HepG2 (cell line): Measurements from ENCODE around the gene ZC3H4.
"Not testable (repeated sequence)": the region's sequence is repeated elsewhere in the genome, so short reads cannot be mapped to it uniquely, and the experiment has no call there.

Experiments used
- KLF13 ChIP-seq: sonication (generic); formaldehyde crosslinking; IDR thresholded peaks from 2 replicates; pipeline ENCODE4 v1.4.0; 2020; ENCODE audit warnings: mild to moderate bottlenecking, missing genetic modification reagents
- MZF1 ChIP-seq: sonication (generic); formaldehyde crosslinking; IDR thresholded peaks from 2 replicates; pipeline ENCODE4 v1.8.1; 2023; ENCODE audit warnings: mild to moderate bottlenecking, missing genetic modification reagents, borderline replicate concordance
- POLR2A ChIP-seq, 2 experiments: IDR thresholded peaks; 2 replicates each; pipeline ENCODE4 v1.6.1; 2011; ENCODE audit warnings: low read depth in 2 of 2, low read length in 2 of 2, mild to moderate bottlenecking in 1 of 2, moderate library complexity in 1 of 2; ENCODE audit not compliant: insufficient read depth in 1 of 2
- YY1 ChIP-seq: IDR thresholded peaks from 2 replicates; pipeline ENCODE4 v1.6.1; 2011; ENCODE audit warnings: low read length, low read depth, moderate library complexity, mild to moderate bottlenecking; ENCODE audit not compliant: insufficient read depth, insufficient replicate concordance
- ZNF577 ChIP-seq: sonication (generic); formaldehyde crosslinking; IDR thresholded peaks from 2 replicates; pipeline ENCODE4 v1.4.0; 2020; ENCODE audit warnings: mild to moderate bottlenecking, low read depth, missing genetic modification reagents, borderline replicate concordance
- TF ChIP-seq, protein P1 (sequence below): sonication (generic); formaldehyde crosslinking; IDR thresholded peaks from 2 replicates; pipeline ENCODE4 v1.5.0; 2020; ENCODE audit warnings: mild to moderate bottlenecking, missing genetic modification reagents, moderate library complexity

DNA sequence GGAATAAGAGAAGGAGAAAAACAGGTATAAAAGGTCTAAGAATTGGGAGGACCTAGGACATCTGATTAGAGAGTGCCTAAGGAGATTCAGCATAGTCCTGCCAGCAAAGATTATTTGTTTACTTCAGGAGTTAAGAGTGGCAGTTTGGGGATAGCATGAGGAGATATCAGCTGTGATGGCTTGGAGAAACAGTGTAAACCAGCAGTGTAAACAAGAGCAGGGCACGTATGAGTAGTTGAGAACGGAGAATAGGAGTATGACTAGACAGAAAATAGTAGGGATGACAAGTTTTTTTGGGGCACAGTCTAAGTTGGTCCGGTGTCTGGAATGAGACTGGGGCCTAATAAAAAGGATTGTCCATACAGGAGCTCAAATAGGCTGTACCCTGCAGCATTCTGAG, 63.0 kb downstream of the ZC3H4 start:
- not testable (repeated sequence) for TF ChIP-seq MZF1 (CRISPR knock-in tag); POLR2A (IDR thresholded peaks at IDR 0.05; ENCODE audit: insufficient read depth in 1 of 2, low read depth in 2 of 2, low read length in 2 of 2); KLF13 (CRISPR knock-in tag); ZNF577; YY1
- TF ChIP-seq, protein P1, sequence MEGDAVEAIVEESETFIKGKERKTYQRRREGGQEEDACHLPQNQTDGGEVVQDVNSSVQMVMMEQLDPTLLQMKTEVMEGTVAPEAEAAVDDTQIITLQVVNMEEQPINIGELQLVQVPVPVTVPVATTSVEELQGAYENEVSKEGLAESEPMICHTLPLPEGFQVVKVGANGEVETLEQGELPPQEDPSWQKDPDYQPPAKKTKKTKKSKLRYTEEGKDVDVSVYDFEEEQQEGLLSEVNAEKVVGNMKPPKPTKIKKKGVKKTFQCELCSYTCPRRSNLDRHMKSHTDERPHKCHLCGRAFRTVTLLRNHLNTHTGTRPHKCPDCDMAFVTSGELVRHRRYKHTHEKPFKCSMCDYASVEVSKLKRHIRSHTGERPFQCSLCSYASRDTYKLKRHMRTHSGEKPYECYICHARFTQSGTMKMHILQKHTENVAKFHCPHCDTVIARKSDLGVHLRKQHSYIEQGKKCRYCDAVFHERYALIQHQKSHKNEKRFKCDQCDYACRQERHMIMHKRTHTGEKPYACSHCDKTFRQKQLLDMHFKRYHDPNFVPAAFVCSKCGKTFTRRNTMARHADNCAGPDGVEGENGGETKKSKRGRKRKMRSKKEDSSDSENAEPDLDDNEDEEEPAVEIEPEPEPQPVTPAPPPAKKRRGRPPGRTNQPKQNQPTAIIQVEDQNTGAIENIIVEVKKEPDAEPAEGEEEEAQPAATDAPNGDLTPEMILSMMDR (CRISPR knock-in tag): not testable (repeated sequence)
